Measurements from ENCODE around the gene MPP2.
"Not testable (repeated sequence)": the region's sequence is repeated elsewhere in the genome, so short reads cannot be mapped to it uniquely, and the experiment has no call there.

Gene MPP2

GRCh38 chr17:43875476-43876147, 31.7 kb downstream of the MPP2 start:
- no peak for DNase-seq (ENCODE audit: low spot score)

GRCh38 chr17:43874293-43874692, 33.0 kb downstream of the MPP2 start:
- DNase-seq (ENCODE audit: low spot score): no peak

- DNase-seq (ENCODE audit: low spot score): no peak
Observed at GRCh38 chr17:43873815-43874214, 33.5 kb downstream of the MPP2 start.

- no peak for DNase-seq (ENCODE audit: low spot score)
Observed at GRCh38 chr17:43873091-43873490, 34.2 kb downstream of the MPP2 start.

- DNase-seq (ENCODE audit: low spot score): no peak
Observed at GRCh38 chr17:43871946-43872690, 35.2 kb downstream of the MPP2 start.

GRCh38 chr17:43869031-43869430, 38.3 kb downstream of the MPP2 start:
- DNase-seq (ENCODE audit: low spot score): not testable (repeated sequence)

GRCh38 chr17:43868226-43868994, 38.9 kb downstream of the MPP2 start:
- DNase-seq (ENCODE audit: low spot score): no peak

- no peak for DNase-seq (ENCODE audit: low spot score)
Observed at GRCh38 chr17:43864161-43864984, 43.0 kb downstream of the MPP2 start.

- no peak for DNase-seq (ENCODE audit: low spot score)
Observed at GRCh38 chr17:43861960-43862359, 45.4 kb downstream of the MPP2 start.

- DNase-seq (ENCODE audit: low spot score): no peak
Observed at GRCh38 chr17:43860927-43861622, 46.3 kb downstream of the MPP2 start.

- no peak for DNase-seq (ENCODE audit: low spot score)
Observed at GRCh38 chr17:43860077-43860725, 47.1 kb downstream of the MPP2 start.

GRCh38 chr17:43857957-43858600, 49.3 kb downstream of the MPP2 start:
- no peak for DNase-seq (ENCODE audit: low spot score)

- no peak for DNase-seq (ENCODE audit: low spot score)
Observed at GRCh38 chr17:43857141-43857540, 50.2 kb downstream of the MPP2 start.

GRCh38 chr17:43856141-43856540, 51.2 kb downstream of the MPP2 start:
- no peak for DNase-seq (ENCODE audit: low spot score)

- no peak for DNase-seq (ENCODE audit: low spot score)
Observed at GRCh38 chr17:43855061-43855460, 52.3 kb downstream of the MPP2 start.

- no peak for DNase-seq (ENCODE audit: low spot score)
Observed at GRCh38 chr17:43854498-43854897, 52.8 kb downstream of the MPP2 start.

- no peak for DNase-seq (ENCODE audit: low spot score)
Observed at GRCh38 chr17:43853546-43853945, 53.8 kb downstream of the MPP2 start.

- DNase-seq (ENCODE audit: low spot score): no peak
Observed at GRCh38 chr17:43852571-43852970, 54.8 kb downstream of the MPP2 start.

GRCh38 chr17:43849116-43849515, 58.2 kb downstream of the MPP2 start:
- no peak for DNase-seq (ENCODE audit: low spot score)

- no peak for DNase-seq (ENCODE audit: low spot score)
Observed at GRCh38 chr17:43848601-43849000, 58.7 kb downstream of the MPP2 start.

Data from putamen (tissue), 1 donor.